GM13977 (cell line): ENCODE results near the gene MYADML2.
"Not testable (repeated sequence)": the region's sequence is repeated elsewhere in the genome, so short reads cannot be mapped to it uniquely, and the experiment has no call there.

Experiments used
- DNase-seq: peaks from one replicate; pipeline ENCODE4 v3.0.0; 2012; ENCODE audit warnings: low spot score
- CTCF ChIP-seq: IDR thresholded peaks from 2 replicates; pipeline ENCODE4 v1.5.1; 2012; ENCODE audit warnings: mild to moderate bottlenecking, control low read depth; ENCODE audit not compliant: insufficient read depth; ENCODE audit errors: extremely low read depth, missing control alignments
- in situ Hi-C: fragments of 300-500 bp; cut with MboI; formaldehyde crosslinking; loops from one replicate; pipeline ENCODE4 v1.12.0; 2022; ENCODE audit warnings: low sequenced_read_pairs, low pct_unique_long_range_greater_than_20kb, mixed read lengths, inconsistent platforms; ENCODE audit not compliant: unreplicated experiment

The MYADML2 gene

DNA sequence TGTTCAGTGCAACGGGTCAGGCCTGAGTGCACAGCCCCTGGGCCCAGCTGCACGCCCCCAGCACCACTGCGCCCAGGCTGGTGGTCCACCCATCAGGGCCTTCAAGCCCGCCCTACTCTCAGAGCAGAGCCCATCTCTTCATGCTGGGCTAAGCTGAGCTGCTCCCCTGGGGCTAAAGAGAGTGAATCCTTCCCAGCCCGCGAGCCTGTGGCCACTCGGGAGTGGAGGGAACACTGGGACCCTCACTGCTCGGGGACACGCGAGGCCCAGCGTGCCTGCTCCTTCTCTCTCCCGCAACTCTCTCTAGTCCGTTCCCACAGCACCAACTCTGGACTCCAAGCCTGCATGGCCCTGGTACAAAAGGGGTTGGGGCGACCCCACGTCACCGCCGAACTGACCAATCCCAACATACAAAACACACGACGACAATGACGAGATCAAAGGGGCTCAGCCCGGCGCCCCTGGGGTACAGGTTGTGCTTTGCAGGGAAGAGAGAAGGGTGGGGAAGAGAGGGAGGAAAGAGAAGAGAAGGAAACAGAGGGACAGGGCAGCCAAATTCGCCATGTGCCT lies 25.0 kb downstream of the MYADML2 start:
- no peak for TF ChIP-seq CTCF
- DNase-seq = no peak
- in situ Hi-C loops = no loop called here

GRCh38 chr17:81921537-81921862 lies 25.5 kb downstream of the MYADML2 start:
- in situ Hi-C loops = no loop called here
- no peak for TF ChIP-seq CTCF
- no peak for DNase-seq

DNA sequence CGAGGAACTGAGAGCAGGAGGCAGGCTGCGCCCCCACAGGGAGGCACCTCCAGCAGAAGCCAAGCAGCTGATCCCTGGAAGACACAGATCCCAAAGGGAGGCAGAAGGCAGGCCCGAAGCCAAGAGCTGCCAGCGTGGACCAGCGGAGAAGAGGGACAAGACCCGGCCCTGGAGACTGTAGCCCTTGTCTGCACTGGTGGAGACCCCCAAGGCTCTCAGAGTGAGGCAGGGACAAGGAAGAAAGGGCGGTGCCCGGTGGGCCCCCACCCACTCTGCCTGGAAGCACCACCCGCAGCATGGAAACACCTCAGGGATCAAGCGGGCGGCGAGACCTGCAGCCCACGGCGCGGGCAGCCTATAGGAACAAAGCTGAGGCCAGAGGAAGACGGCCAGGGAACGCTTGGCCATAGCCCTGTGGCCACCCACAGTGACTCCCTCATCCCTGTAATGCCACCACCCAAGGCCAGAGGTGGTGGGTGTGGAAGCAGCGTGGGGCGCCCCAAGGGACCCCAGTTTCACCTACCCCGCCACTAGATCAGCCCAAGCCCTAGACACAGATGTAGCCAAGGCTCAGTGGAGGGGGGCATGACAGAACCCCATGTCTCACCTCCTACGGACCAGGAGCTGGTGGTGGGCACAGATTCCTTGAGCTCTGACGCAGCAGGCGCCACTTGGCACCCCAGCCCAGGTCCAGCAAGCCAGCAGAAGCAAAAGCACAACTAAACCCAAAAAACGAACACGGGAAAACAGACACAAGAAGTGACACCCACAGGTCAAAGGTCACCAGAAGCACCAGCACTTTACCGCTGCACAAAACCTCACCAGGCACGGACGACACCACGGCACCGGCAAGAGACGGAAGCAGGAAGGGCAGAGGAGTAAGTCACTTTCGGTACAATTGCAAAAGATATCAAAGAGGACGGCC lies 26.2 kb downstream of the MYADML2 start:
- no peak for DNase-seq
- in situ Hi-C loops = no loop called here
- TF ChIP-seq CTCF = no peak

DNA sequence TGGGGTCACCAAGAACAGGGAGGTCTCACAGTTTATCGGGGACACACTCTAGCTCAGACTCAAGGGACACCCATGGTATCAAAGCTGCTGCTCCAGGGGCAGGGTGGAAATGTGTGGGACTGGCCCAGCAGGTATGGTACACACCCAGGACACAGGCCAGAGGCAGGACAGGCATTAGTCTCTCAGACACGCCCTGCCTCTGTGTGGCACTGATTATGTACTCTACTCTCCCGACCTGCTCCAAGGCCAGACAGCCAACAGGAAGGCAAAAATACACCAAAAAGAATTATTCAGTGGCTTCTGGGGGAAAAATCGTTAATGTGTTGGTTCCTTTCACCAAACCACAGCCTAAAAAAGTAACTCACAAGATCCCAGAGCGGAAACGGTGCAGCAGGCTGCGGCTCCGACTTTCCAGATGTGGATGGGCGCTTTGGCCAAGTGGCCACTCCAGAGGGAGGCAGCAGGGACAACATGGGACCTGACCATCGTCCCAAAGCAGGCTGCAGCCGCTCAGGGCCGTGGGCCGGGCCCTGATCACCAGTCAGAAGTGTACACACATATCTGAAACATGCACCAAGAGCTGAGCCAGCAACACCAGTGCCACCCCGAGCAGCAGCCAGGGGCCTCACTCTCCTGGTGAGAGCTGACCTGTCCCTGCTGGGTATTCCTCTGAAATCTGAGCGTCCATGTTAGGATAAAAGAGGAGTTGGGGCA lies 28.0 kb downstream of the MYADML2 start:
- no peak for TF ChIP-seq CTCF
- in situ Hi-C loops = no loop called here

DNA sequence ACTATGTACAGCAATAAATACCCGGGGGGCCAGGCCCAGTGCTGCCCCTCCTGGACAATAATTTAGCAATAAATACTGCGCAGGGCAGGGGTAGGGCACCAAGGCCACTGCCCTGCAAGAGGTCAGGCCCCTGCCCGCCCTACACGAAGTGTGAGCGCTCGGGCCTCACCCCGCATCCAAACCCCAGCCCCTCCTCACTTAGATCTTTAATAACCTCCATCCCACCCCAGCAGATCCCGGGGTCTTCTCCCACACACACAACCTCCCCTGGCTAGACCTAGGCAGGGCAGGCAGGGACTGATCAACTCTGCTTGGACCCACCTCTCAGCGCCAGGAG lies 28.7 kb downstream of the MYADML2 start:
- in situ Hi-C loops, DNase-seq: not testable (repeated sequence)

More for the DNA sequence above, 28.0 kb downstream of the MYADML2 start:
- DNase-seq = no peak

- DNase-seq = peak; percentile 99
- in situ Hi-C loops = no loop called here
- TF ChIP-seq CTCF = no peak
These were observed 29.3 kb downstream of the MYADML2 start, which contains the start of gene SIRT7 for GRCh38 chr17:81917565-81918332. SIRT7 (minus strand) TSS chr17:81918176; CDS start chr17:81918131, 45 bp downstream.
